H54 (cell line): ENCODE data around the gene LHPP.

Experiments
- DNase-seq: peaks from one replicate; pipeline ENCODE4 v3.0.0; 2011; ENCODE audit warnings: low spot score, mixed read lengths; ENCODE audit not compliant: insufficient read length
- FAIRE-seq: peaks from 3 replicates; lab custom pipeline; 2011; peaks lifted over from hg19 to GRCh38; lab: Jason Lieb, UNC
- POLR2A ChIP-seq: IDR thresholded peaks from 2 replicates; pipeline ENCODE4 v1.6.1; 2011; ENCODE audit warnings: low read depth, mild to moderate bottlenecking, low read length

Gene LHPP

GRCh38 chr10:124648738-124649137 lies 187.1 kb downstream of the LHPP start:
- peak; percentile 52 for DNase-seq
- no peak for FAIRE-seq
- no peak for TF ChIP-seq POLR2A

GRCh38 chr10:124649214-124649613 lies 187.6 kb downstream of the LHPP start:
- DNase-seq (no peak), FAIRE-seq (no peak)
- no peak for TF ChIP-seq POLR2A

- TF ChIP-seq POLR2A = no peak
- DNase-seq = no peak
- no peak for FAIRE-seq
These were observed 188.6 kb downstream of the LHPP start for GRCh38 chr10:124650263-124650662.

GRCh38 chr10:124650820-124651401 lies 189.3 kb downstream of the LHPP start:
- DNase-seq (no peak), FAIRE-seq (no peak)
- TF ChIP-seq POLR2A = no peak

GRCh38 chr10:124651402-124651891 lies 189.8 kb downstream of the LHPP start:
- FAIRE-seq = no peak
- TF ChIP-seq POLR2A = no peak
- DNase-seq = no peak

- no peak for TF ChIP-seq POLR2A
- no peak for FAIRE-seq
- no peak for DNase-seq
These were observed 190.6 kb downstream of the LHPP start for GRCh38 chr10:124652200-124652599.

- FAIRE-seq = no peak
These were observed 191.1 kb downstream of the LHPP start for GRCh38 chr10:124652701-124653100.

GRCh38 chr10:124653311-124653710 lies 191.7 kb downstream of the LHPP start:
- DNase-seq = no peak
- TF ChIP-seq POLR2A = no peak
- FAIRE-seq = no peak

More at GRCh38 chr10:124652701-124653100, 191.1 kb downstream of the LHPP start:
- TF ChIP-seq POLR2A = no peak
- no peak for DNase-seq

- FAIRE-seq (no peak), DNase-seq (no peak)
- no peak for TF ChIP-seq POLR2A
These were observed 192.4 kb downstream of the LHPP start for GRCh38 chr10:124653811-124654651.

- no peak for TF ChIP-seq POLR2A
- FAIRE-seq (no peak), DNase-seq (no peak)
These were observed 193.1 kb downstream of the LHPP start for GRCh38 chr10:124654686-124655085.

GRCh38 chr10:124655191-124656112 lies 193.8 kb downstream of the LHPP start:
- FAIRE-seq = no peak
- no peak for TF ChIP-seq POLR2A
- DNase-seq = no peak

- no peak for FAIRE-seq
- no peak for TF ChIP-seq POLR2A
- DNase-seq = no peak
These were observed 194.5 kb downstream of the LHPP start for GRCh38 chr10:124656113-124656490.

- DNase-seq = no peak
- no peak for FAIRE-seq
- no peak for TF ChIP-seq POLR2A
These were observed 194.9 kb downstream of the LHPP start for GRCh38 chr10:124656541-124656940.

- FAIRE-seq = no peak
These were observed 196.2 kb downstream of the LHPP start for GRCh38 chr10:124657806-124658205.

More at GRCh38 chr10:124657806-124658205, 196.2 kb downstream of the LHPP start:
- DNase-seq = no peak
- no peak for TF ChIP-seq POLR2A
